PC-3 (cell line): ENCODE measurements around the gene CST8. TPM values are rescaled to one million over a fixed set of nuclear protein-coding genes. Genes with fewer than 3 reads are reported as not detected.

Experiments
- ATAC-seq: fragments of 200-7000 bp; cut with Tn5 transposase; 2 replicates; pipeline ENCODE4 v1.9.1; 2020; ENCODE audit warnings: mild to moderate bottlenecking, moderate library complexity
- BruUV-seq: library from RNA; stranded (reverse); fragments of 400-500 nt; replicated peaks from 2 replicates; lab custom pipeline; 2021; lab: Mats Ljungman, UMichigan
- CTCF ChIA-PET: fragments of 300-600 bp; sonication (Branson Sonifier 250); formaldehyde crosslinking; loops from one replicate; lab custom pipeline; 2022; ENCODE audit warnings: antibody characterized with exemption; lab: Charles Lee
- POLR2A ChIA-PET: fragments of 300-600 bp; sonication (Branson Sonifier 250); formaldehyde crosslinking; loops from one replicate; lab custom pipeline; 2022; ENCODE audit warnings: antibody characterized with exemption; ENCODE audit not compliant: unreplicated experiment; lab: Charles Lee
- DNase-seq: peaks from one replicate; pipeline ENCODE4 v3.0.0-alpha.2; 2015
- H2AFZ ChIP-seq: fragments of 300-600 bp; sonication (generic); 2 replicates; pipeline ENCODE4 v1.6.0; 2016; ENCODE audit warnings: antibody characterized with exemption, low read length
- H3F3A ChIP-seq: fragments of 300-600 bp; sonication (generic); one replicate; pipeline ENCODE4 v1.6.0; 2017; ENCODE audit warnings: antibody characterized with exemption, low read length, control low read depth, mild to moderate bottlenecking; ENCODE audit not compliant: unreplicated experiment
- H3K27ac ChIP-seq: fragments of 300-600 bp; sonication (generic); 2 replicates; pipeline ENCODE4 v1.5.1; 2016; ENCODE audit warnings: mild to moderate bottlenecking, low read length
- H3K27me3 ChIP-seq: fragments of 300-600 bp; sonication (generic); 2 replicates; pipeline ENCODE4 v1.6.1; 2016; ENCODE audit warnings: low read length, mixed read lengths
- H3K36me3 ChIP-seq: fragments of 300-600 bp; sonication (generic); 2 replicates; pipeline ENCODE4 v1.6.1; 2016; ENCODE audit warnings: low read depth, mixed run types, low read length, mixed read lengths
- H3K4me1 ChIP-seq: fragments of 300-600 bp; sonication (generic); 2 replicates; pipeline ENCODE4 v1.5.1; 2016; ENCODE audit warnings: low read length; ENCODE audit not compliant: insufficient read depth
- H3K4me2 ChIP-seq: fragments of 300-600 bp; sonication (generic); 2 replicates; pipeline ENCODE4 v1.6.0; 2016; ENCODE audit warnings: low read length
- H3K4me3 ChIP-seq: fragments of 300-600 bp; sonication (generic); 2 replicates; pipeline ENCODE4 v1.5.1; 2016; ENCODE audit warnings: mild to moderate bottlenecking, low read length, mixed read lengths
- H3K79me2 ChIP-seq: fragments of 300-600 bp; sonication (generic); 2 replicates; pipeline ENCODE4 v1.6.1; 2017; ENCODE audit warnings: low read length, mixed read lengths
- H3K9ac ChIP-seq: fragments of 300-600 bp; sonication (generic); 2 replicates; pipeline ENCODE4 v1.6.0; 2016; ENCODE audit warnings: mild to moderate bottlenecking, low read length
- H3K9me2 ChIP-seq: fragments of 300-600 bp; sonication (generic); replicated peaks from 2 replicates; pipeline ENCODE4 v1.6.1; 2016; ENCODE audit warnings: mixed run types, low read length, mixed read lengths
- H3K9me3 ChIP-seq: fragments of 300-600 bp; sonication (generic); 2 replicates; pipeline ENCODE4 v1.6.1; 2016; ENCODE audit warnings: low read length, mixed read lengths
- H4K20me1 ChIP-seq: fragments of 300-600 bp; sonication (generic); 2 replicates; pipeline ENCODE4 v1.6.1; 2016; ENCODE audit warnings: low read length, mixed read lengths
- EZH2 ChIP-seq: fragments of 300-600 bp; sonication (generic); IDR thresholded peaks from one replicate; pipeline ENCODE4 v1.6.1; 2017; ENCODE audit warnings: antibody characterized with exemption, mild to moderate bottlenecking, low read length; ENCODE audit not compliant: unreplicated experiment
- EZH2phosphoT487 ChIP-seq: fragments of 300-600 bp; sonication (generic); IDR thresholded peaks from 2 replicates; pipeline ENCODE4 v1.6.1; 2018; ENCODE audit warnings: mild to moderate bottlenecking, antibody characterized with exemption, low read length, borderline replicate concordance
- intact Hi-C: fragments of 100-400 bp; cut with micrococcal nuclease; formaldehyde crosslinking; loops from 2 replicates; pipeline ENCODE4 v1.9.0; 2023
- total RNA-seq: library from RNA; depleted of rRNA; stranded (reverse); fragments of >200 nt; gene quantifications from 2 replicates; pipeline ENCODE4 v1.2.3, GENCODE V29; 2014
- TF ChIP-seq, protein P1 (sequence below): fragments of 300-600 bp; sonication (generic); conservative IDR thresholded peaks from 2 replicates; pipeline ENCODE4 v1.5.1; 2017; ENCODE audit warnings: antibody characterized with exemption, low read depth, mild to moderate bottlenecking, low read length

CST8 gene
- total RNA-seq, 1 experiment from 2014 or later: not detected

DNA sequence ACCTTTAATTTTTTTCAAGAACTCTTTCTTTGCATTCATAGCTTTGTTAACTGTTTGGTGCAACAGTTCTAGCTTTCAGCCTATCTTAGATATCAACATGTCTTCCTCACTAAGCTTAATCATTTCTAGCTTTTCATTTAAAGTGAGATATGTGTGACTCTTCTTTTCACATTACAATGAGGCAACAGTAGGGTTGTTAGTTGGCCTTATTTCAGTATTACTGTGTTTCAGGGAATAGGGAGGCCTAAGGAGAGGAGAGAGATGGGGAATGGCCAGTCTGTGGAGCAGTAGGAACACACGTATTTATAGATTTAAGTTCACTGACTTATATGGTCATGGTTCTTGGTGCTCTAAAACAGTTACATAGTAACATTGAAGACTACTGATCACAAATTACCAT is 41.6 kb downstream of the CST8 start:
- no TSS peak for BruUV-seq
- intact Hi-C loops: no loop called here
- Histone ChIP-seq H3F3A (no peaks in the 10 kb centered on the region), H3K79me2 (no peaks in the 10 kb centered on the region), H3K9me2 (no peaks in the 10 kb centered on the region), H3K36me3 (no peaks in the 10 kb centered on the region), H2AFZ (no peak overlapping the region), H3K4me3 (no peak overlapping the region), H3K9me3 (peaks cover 20% of the 10 kb centered on the region), H3K4me1 (no peaks in the 10 kb centered on the region), H3K27me3 (no peaks in the 10 kb centered on the region), H3K4me2 (no peak overlapping the region), H3K9ac (no peak overlapping the region), H4K20me1 (no peaks in the 10 kb centered on the region), H3K27ac (no peak overlapping the region)
- DNase-seq (no peak), ATAC-seq (no peak)
- ChIA-PET POLR2A (no interaction called here), CTCF (no interaction called here)
- TF ChIP-seq EZH2phosphoT487 (no peak), EZH2 (no peak)
- TF ChIP-seq, protein P1, sequence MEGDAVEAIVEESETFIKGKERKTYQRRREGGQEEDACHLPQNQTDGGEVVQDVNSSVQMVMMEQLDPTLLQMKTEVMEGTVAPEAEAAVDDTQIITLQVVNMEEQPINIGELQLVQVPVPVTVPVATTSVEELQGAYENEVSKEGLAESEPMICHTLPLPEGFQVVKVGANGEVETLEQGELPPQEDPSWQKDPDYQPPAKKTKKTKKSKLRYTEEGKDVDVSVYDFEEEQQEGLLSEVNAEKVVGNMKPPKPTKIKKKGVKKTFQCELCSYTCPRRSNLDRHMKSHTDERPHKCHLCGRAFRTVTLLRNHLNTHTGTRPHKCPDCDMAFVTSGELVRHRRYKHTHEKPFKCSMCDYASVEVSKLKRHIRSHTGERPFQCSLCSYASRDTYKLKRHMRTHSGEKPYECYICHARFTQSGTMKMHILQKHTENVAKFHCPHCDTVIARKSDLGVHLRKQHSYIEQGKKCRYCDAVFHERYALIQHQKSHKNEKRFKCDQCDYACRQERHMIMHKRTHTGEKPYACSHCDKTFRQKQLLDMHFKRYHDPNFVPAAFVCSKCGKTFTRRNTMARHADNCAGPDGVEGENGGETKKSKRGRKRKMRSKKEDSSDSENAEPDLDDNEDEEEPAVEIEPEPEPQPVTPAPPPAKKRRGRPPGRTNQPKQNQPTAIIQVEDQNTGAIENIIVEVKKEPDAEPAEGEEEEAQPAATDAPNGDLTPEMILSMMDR: no peak

DNA sequence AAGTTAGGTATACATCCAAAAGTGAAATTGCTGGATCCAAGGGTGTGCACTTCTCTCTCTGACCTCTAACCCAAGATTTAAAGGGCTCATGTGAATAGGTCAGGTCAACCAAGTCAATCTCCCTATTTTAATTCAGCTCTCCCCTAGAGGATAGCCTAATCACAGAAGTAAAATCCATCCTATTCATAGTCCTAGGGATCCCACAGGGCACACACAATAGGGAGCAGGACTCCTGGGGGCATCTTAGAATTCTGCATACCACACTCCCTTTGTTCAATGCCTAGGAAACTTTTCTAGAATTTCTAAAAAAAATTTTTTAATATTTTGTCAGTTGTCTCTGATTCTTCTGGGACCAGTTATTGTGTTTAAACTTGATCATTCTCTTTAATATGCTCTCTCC is 42.2 kb downstream of the CST8 start:
- H3K36me3 ChIP-seq: no peaks in the 10 kb centered on the region
- H3K9me2 ChIP-seq: no peaks in the 10 kb centered on the region
- no peaks in the 10 kb centered on the region for H3F3A ChIP-seq
- H3K27me3 ChIP-seq: no peaks in the 10 kb centered on the region
- BruUV-seq: no TSS peak
- H2AFZ ChIP-seq: no peak overlapping the region
- H3K4me3 ChIP-seq: no peak overlapping the region
- H3K4me1 ChIP-seq: no peaks in the 10 kb centered on the region
- intact Hi-C loops: no loop called here
- H3K9ac ChIP-seq: no peak overlapping the region
- ChIA-PET POLR2A (no interaction called here), CTCF (no interaction called here)
- ATAC-seq: no peak
- no peak for DNase-seq
- TF ChIP-seq, protein P1: no peak
- TF ChIP-seq EZH2phosphoT487 (no peak), EZH2 (no peak)
- H3K9me3 ChIP-seq: peaks cover 15% of the 10 kb centered on the region
- no peaks in the 10 kb centered on the region for H3K79me2 ChIP-seq
- no peaks in the 10 kb centered on the region for H4K20me1 ChIP-seq
- H3K27ac ChIP-seq: no peak overlapping the region
- H3K4me2 ChIP-seq: no peak overlapping the region

- no peaks in the 10 kb centered on the region for H3K9me3 ChIP-seq
- ATAC-seq (no peak), DNase-seq (no peak)
- POLR2A ChIA-PET: no interaction called here
- H3K4me3 ChIP-seq: no peak overlapping the region
- H3K27me3 ChIP-seq: no peaks in the 10 kb centered on the region
- no peak overlapping the region for H3K9ac ChIP-seq
- no peaks in the 10 kb centered on the region for H3K36me3 ChIP-seq
- no peaks in the 10 kb centered on the region for H3F3A ChIP-seq
- no peak overlapping the region for H2AFZ ChIP-seq
- H3K4me1 ChIP-seq: no peaks in the 10 kb centered on the region
- TF ChIP-seq EZH2: no peak
- TF ChIP-seq, protein P1: no peak
- TF ChIP-seq EZH2phosphoT487: no peak
- BruUV-seq: no TSS peak
- no peak overlapping the region for H3K27ac ChIP-seq
- no peaks in the 10 kb centered on the region for H3K9me2 ChIP-seq
- no peaks in the 10 kb centered on the region for H4K20me1 ChIP-seq
- CTCF ChIA-PET: no interaction called here
- no peaks in the 10 kb centered on the region for H3K79me2 ChIP-seq
- H3K4me2 ChIP-seq: no peak overlapping the region
- intact Hi-C loops: no loop called here
Measured at GRCh38 chr20:23534801-23535593, 44.1 kb downstream of the CST8 start.
